CD4-positive, alpha-beta T cell treated with Interleukin-10 for 1 hour (primary cell): ENCODE measurements around the gene STRADA.

Experiments used
- DNase-seq: peaks from one replicate; pipeline ENCODE4 v3.0.0-alpha.2; 2020

The STRADA gene, protein sequence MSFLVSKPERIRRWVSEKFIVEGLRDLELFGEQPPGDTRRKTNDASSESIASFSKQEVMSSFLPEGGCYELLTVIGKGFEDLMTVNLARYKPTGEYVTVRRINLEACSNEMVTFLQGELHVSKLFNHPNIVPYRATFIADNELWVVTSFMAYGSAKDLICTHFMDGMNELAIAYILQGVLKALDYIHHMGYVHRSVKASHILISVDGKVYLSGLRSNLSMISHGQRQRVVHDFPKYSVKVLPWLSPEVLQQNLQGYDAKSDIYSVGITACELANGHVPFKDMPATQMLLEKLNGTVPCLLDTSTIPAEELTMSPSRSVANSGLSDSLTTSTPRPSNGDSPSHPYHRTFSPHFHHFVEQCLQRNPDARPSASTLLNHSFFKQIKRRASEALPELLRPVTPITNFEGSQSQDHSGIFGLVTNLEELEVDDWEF

GRCh38 chr17:63741408-63742173 lies at the start of gene STRADA:
STRADA (minus strand) TSS chr17:63741799; CDS start chr17:63728369, 13,430 bp downstream.
- peak; percentile 99 for DNase-seq

DNA sequence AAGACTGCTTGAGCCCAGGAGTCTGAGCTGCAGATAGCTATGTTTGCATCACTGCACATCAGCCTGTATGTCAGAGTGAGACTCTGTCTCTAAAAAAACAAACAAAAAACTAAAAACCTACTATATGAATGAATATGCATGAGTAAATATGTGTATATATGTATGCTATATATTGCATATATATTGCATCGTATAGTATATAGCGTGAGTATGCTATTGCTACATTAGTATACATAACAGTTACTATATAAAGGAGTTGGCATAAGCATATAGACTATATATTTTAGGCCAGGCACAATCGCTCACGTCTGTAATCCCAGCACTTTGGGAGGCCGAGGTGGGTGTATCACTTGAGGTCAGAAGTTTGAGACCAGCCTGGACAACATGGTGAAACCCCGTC lies 48.5 kb upstream of the STRADA start:
- no peak for DNase-seq

DNA sequence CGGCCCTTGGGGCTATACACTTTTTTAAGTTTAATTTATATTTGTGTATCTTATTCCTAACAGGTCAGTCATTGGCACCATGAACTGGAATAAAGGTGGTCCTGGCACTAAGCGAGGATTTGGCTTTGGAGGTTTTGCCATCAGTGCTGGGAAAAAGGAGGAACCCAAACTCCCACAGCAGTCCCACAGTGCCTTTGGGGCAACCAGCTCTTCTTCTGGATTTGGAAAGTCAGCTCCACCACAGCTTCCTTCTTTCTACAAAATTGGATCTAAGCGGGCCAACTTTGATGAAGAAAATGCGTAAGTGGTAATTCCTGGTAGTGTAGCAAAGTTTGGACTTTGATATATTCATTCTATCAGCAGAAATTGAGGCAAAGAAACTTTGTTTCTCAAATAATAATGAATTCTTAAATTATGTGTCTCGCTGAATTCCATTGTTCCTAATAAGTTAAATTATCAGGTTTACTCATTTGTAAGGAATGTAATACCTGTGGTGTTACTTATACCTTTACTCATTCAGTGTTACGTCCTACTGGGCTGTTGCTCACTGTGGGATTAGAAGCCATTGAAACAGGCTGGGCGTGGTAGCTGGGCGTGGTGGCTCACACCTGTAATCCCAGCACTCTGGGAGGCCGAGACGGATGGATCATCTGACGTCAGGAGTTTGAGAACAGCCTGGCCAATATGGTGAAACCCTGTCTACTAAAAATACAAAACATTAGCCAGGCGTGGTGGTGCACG lies 45.5 kb upstream of the STRADA start:
- no peak for DNase-seq

DNA sequence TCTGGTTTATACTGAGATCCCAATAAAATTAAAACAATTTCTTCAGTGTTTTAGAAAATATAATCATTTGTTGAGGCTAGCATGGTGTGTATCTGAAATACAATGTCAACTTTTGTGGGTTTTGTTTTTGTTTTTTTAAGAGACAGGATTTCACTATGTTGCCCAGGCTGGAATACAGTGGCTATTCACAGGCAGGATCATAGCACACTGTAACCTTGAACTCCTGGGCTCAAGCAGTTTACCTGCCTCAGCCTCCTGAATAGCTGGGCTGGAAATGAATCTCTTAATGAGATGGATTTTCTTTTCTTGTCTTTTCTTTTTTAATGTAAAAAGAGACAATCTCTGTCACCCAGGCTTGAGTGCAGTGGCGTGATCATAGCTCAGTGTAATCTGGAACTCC lies 44.5 kb upstream of the STRADA start:
- no peak for DNase-seq

DNA sequence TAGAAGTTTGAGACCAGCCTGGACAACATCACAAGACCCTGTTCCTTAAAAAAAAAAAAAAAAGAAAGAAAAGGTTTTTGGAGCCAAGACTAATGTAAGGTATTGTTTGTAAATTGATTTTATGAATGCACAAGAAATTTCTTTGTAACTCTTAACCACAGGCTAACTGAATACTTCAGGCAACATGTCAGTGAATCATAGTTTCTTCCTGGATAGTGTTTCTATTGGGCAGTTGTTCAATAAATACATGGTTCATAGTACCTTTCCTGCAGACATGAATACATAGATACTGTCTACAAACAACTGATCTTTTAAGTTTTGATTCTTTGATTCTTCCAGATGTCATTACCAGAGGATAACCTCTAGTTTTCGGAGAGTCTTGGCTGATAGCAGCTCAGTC lies 44.0 kb upstream of the STRADA start:
- no peak for DNase-seq

DNA sequence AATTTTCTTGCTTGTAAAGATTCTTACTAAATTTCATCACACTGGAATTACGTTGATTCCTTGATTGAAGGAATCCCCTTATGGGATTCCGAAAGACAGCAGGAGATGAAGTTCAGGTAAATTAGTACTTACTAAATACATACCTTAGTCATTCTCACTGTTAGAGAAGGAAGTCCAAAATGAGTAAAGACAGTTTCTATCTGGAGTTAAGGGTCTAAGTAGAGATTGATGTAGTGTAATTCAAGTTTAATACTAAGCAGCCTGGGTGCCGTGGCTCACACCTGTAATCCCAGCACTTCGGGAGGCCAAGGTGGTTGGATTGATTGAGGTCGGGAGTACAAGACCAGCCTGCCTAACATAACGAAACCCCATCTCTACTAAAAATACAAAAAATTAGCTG lies 41.9 kb upstream of the STRADA start:
- no peak for DNase-seq

DNA sequence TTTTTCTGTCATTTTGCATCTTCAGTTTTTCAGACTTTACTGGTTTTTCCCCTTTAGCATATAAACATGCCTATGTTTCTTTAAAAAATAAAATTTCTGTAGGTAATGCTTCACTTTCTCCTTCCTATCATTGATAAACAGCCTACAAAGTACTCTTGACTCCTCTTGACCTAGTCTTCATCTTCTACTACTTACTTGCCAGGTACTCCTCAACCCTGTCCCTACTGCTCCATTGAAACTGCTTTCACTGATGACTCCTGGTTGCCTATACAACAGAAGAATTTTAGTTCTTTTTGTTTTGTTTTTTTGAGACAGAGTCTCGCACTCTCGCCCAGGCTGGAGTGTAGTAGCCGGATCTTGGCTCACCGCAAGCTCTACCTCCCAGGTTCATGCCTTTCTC lies 39.3 kb upstream of the STRADA start:
- DNase-seq, result no peak

DNA sequence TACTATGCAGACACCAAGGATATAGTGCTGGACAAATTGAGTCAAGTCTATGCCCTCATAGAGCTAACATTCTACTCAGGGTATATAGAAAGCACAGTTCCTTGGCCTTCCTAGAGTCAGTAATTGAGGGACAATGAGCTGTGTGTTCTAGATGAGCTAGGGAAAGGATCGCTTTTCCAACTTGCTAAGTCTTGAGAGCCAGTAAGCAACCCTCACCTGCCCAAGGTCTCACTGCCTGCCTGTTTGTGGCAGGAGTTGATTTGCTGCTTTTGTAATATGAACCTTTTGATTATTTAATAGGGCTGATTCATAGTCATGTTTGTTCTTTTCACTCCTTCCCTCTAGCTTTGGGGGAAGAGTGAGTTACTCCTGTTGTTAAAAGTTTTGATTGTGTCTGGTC lies 38.9 kb upstream of the STRADA start:
- DNase-seq, result no peak

DNA sequence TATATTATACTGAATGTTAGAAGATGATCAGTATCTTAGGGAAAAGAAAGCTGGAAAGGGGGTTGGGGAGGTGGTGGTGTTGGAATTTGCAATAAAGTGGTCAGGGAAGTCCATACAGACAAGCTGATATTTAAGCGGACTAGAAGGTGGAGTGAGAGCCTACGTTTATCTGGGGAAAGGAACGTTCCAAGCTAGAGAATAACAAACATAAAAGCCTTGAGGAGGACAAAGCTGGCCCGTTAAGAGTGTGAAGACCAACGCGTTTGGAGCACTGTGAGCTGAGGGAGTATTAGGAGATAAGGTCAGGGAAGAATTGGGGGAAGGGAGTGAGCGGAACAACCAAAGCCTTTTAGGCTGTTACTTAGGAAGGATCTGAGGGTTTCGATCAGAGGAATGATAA lies 33.8 kb upstream of the STRADA start:
- DNase-seq, result no peak

GRCh38 chr17:63774969-63775265 lies 33.3 kb upstream of the STRADA start:
- peak; percentile 19 for DNase-seq

DNA sequence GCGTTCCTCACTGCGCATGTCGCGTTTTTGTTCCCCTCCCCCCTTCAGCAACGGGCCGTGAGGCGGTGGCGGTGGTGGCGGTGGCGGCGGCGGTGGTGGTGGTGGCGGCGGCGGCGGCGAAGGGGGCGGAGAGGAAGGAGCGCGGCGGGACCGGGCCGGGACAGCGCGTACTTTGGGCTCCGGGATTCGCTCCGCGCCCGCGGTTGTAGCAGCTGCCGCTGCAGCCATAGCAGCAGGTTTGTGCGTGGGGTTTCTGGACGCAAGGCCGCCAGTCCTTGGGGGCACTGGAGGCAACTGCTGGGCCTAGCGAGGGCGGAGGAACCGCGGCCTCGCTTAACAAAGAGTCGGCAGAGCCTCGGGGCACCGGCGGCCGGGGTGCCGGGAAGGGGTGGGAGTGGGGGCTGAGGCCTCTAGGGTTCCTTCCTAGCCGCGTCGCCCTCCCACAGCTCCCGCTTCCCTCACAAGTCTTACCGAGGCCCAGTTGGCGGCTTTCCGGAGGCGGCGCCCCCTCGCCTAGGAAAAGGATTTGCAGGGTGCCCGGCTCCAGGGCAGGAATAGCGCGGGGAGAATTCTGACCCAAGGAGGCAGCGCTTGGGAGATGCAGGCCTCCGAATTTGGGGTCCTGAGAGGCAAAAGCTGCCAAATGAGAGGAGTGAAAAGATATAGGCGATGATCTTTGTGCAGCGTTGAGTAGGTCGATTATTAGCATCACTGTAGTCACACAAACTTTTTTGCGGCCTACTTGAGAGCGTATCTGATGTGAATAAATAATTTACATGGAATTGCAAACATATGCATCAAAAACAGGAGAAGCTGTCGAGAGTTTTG lies 32.8 kb upstream of the STRADA start, which contains the start of gene DDX42:
Gene DDX42, plus strand, starts transcription at position 30 of the 828 bp plus-strand sequence. CDS start 12,880 bp downstream, outside the sequence.
- DNase-seq, result no peak

DNA sequence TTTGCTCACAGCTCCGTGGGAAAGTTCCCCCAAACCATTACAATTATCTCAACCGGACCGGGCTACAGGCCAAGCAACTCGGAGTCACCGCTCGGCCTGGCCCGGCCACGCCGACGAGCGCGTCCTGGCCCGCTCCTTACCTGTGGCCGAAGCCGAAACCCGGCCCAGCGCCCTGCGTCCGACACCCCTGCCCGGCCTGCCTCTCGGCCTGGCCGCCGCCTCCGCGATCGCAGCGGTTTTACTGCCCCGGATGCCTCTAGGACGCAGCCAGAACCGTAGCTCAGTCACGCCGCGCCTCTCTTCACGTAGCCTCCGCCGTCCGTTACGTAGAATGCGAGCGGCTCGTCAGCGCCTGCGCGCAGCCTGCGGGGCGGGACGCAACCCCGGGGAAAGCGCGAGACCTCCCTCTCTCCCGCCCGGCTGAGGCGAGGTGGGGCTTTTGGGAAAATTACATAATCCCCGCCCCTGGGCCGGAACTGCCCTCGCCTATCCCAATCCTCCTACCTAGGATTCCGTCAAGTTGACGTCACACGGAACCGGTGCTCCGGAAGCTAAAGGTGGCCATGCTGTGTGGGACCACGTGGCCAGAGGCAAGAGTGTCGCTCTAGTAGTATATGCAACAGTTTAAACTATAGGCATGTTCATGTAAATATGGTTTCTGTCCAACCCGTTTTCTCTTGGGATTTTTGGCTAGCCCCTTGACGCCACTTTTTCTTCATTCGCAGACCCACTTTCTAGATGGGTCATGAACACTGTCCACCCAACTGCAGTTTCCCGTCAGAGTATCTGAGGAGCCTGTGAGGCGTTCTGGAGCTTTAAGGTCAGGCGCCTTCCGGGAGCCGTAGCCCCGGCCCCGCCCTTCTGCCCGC lies 31.9 kb upstream of the STRADA start, which contains the start of gene CCDC47:
Gene CCDC47, minus strand, starts transcription at position 326 of the 869 bp plus-strand sequence. CDS start 7,422 bp downstream, outside the sequence.
- peak; percentile 99 for DNase-seq

GRCh38 chr17:63772801-63773271 lies 31.2 kb upstream of the STRADA start:
- DNase-seq, result no peak

DNA sequence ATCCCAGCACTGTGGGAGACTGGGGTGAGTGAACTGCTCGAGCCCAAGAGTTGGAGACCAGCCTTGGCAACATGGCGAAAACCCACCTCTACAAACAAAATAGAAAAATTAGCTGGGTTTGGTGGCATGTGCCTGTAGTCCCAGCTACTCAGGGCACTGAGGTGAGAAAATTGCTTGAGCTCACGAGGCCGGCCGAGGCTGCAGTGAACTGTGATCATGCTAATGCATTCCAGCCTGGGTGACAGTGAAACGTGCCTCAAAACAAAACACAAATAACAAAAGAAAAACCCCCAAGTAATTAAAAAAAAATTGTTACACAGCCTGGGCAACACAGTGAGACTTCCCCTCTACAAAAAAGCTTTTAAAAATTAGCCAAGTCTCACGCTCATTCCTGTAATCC lies 26.8 kb upstream of the STRADA start:
- no peak for DNase-seq

DNA sequence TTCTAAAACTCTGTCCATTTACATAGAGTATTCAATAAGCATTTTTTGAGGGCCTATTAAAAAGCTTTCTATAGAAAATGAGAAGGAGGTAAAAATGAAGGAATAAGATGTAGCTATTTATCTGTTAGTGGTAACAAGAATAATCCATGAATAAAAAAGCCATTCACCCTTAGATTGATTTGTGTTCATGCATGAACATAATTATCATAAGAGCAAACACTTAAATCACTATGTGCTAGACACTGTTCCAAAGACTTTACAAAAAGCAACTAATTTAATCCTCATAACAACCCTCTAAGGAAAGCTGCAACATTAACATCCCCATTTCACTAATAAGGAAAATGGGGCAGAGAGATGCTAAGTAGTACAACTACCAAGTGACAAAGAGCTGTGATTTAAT lies 25.2 kb upstream of the STRADA start:
- DNase-seq, result no peak

DNA sequence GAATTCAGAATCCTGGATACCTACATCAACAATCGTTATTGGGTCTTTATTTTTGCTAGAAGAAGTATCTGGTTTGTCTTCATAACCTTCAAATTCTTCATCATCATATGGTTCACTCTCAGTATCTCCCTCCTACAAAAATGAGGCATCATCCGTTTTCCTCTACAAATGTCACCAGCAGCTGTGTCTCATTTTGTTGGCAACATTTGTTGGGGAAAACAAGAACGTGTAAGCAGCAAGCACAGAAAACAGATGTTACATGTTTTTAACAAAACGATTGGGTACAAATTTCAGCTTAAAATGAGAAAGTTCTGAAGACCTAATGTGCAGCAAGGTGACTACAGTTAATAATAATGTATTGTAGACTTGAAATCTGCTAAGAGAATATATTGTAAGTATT lies 23.1 kb upstream of the STRADA start:
- no peak for DNase-seq

DNA sequence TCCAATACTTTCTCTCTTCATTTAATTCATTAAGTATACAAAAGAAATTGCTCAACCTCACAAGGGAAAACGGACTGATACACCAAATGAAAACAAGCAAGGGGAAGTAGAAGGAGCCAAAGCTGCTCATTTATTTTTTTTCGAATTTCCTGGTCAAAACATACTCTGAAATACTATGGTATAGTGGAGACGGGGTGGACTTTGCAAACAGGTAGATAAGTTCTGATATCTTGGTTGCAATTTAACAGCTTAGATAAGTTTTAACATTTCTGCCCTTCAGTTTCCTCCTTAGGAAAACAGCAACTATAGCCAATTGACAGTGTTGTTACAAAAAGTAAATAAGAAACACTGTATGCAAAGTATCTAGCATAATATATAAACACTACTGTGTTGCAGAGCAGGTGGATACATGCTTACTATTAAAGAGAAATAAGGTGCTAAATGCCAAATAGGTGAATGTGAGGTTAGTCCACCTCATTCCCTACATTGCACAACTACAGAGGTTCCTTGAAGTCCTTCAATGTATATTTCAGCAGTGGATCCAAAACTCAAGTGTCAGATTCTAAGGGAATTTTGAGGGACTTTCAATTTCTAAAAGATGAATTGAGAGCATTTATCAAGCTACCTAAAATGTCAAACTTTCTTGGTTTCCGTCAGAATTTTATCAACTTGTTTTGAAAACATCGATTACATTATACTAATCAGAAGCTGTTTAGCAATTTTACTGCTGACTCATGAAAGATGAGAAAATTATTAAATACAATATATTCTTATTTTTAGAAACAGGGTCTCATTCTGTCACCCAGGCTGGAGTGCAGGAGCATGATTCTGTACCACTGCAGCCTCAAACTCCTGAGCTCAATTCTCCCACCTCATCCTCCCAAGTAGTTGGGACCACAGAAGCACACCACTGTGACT lies 20.8 kb upstream of the STRADA start:
- no peak for DNase-seq

DNA sequence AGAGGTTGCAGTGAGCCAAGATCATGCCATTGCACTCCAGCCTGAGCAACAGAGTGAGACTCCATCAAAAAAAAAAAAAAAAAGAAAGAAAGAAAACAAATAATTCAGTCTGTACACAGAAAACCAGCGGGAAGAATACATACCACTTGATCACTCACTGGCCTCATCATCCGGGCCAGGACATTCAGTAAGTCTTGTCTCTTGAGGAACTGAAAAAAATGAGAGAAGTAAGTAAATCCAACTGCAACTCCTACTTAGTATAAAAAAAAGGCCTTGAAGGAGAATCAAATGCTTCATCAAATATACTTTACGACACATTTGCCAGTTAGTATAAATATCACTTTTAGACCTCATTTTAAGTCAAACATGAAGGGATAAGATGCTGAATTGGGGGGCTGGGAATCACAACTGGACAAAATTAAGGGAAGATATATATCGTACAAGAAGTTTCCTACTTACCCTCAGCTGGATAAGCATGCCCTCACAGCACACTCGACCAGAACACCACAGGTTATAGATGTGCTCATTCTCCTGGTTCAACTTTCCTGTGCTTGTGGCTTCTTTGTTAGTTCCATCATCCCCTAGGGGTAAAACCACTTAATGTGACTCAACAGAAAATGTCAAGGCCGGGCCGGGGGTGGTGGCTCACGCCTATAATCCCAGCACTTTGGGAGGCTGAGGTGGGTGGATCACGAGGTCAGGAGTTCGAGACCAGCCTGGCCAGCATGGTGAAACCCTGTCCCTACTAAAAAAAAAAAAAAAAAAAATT lies 19.4 kb upstream of the STRADA start:
- DNase-seq, result no peak

DNA sequence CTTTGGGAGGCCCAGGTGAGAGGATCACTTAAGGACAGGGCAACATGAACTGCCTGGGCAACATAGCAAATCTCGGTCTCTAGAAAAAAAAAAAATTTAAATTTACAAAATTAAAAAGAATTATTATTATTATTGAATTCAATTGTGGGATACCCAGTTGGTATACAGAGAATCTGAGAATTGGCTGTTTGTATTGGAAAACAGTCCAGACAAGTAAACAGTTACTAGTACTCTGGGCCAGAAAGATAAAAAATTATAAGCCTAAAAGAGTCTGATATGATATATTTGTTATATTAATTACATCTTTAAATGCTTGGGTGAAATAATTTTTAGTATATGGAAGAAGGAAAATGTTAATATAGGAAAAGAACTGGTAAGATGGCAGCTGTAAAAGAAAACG lies 16.8 kb upstream of the STRADA start:
- no peak for DNase-seq
